T-cell (primary cell): ENCODE results near the gene TIPARP. TPM values are rescaled to one million over a fixed set of nuclear protein-coding genes. Genes with fewer than 3 reads are reported as not detected.
"Not testable (repeated sequence)": the region's sequence is repeated elsewhere in the genome, so short reads cannot be mapped to it uniquely, and the experiment has no call there.

Experiments used
- ATAC-seq, 4 experiments: fragments of 200-7000 bp in 3 of 4; fragments of 150-1000 bp in 1 of 4; cut with Tn5 transposase; replicated peaks in 1 of 4; 1 replicate in 3 of 4; 2 replicates in 1 of 4; pipeline ENCODE4 v1.10.0; 2021; ENCODE audit warnings: moderate library complexity in 3 of 4, mild to moderate bottlenecking in 2 of 4, moderate number of reproducible peaks in 1 of 4
- CTCF ChIA-PET, 2 donors: fragments of 300-600 bp; sonication (Branson Sonifier 250); formaldehyde crosslinking; loops; one replicate each; lab custom pipeline; 2022; ENCODE audit warnings: antibody characterized with exemption in 2 of 2; lab: Charles Lee
- POLR2A ChIA-PET, 2 donors: fragments of 300-600 bp; sonication (Branson Sonifier 250); formaldehyde crosslinking; loops; one replicate each; lab custom pipeline; 2022; ENCODE audit warnings: antibody characterized with exemption in 2 of 2; lab: Charles Lee
- DNase-seq, 35 experiments: peaks; one replicate each; pipeline versions ENCODE4 v3.0.0 to v3.0.0-alpha.2; 2013 to 2023
- H3K27ac ChIP-seq: one replicate; pipeline ENCODE4 v1.5.1; 2013; ENCODE audit warnings: low read length
- H3K27me3 ChIP-seq, 2 experiments: replicated peaks in 1 of 2; 1 replicate in 1 of 2; 2 replicates in 1 of 2; pipeline versions ENCODE4 v1.6.1 to v1.7.0; 2013; ENCODE audit warnings: low read length in 1 of 2, mixed read lengths in 1 of 2; ENCODE audit not compliant: control insufficient read depth in 2 of 2, insufficient read depth in 2 of 2; ENCODE audit errors: extremely low read depth in 1 of 2
- H3K36me3 ChIP-seq, 2 donors: 1 replicate in 1 of 2; 2 replicates in 1 of 2; pipeline versions ENCODE4 v1.6.1 to v1.7.0; 2013; ENCODE audit warnings: low read length in 1 of 2; ENCODE audit not compliant: control insufficient read depth in 2 of 2, insufficient read depth in 1 of 2; ENCODE audit errors: extremely low read depth in 1 of 2
- H3K4me1 ChIP-seq, 2 experiments: 1 replicate in 1 of 2; 2 replicates in 1 of 2; pipeline versions ENCODE4 v1.6.1 to v1.7.0; 2013; ENCODE audit warnings: low read length in 2 of 2, mixed read lengths in 1 of 2; ENCODE audit not compliant: insufficient read depth in 2 of 2, control insufficient read depth in 1 of 2; ENCODE audit errors: extremely low read depth in 1 of 2
- H3K4me3 ChIP-seq, 2 donors: 1 replicate in 1 of 2; 2 replicates in 1 of 2; pipeline versions ENCODE4 v1.5.1 to v1.7.0; 2013; ENCODE audit warnings: mild to moderate bottlenecking in 2 of 2, low read length in 1 of 2, moderate library complexity in 1 of 2; ENCODE audit not compliant: control insufficient read depth in 1 of 2; ENCODE audit errors: extremely low read depth in 1 of 2
- H3K9me3 ChIP-seq: 2 replicates; pipeline ENCODE4 v1.7.0; 2013
- H3K27ac Mint-ChIP-seq, 2 donors: one replicate each; pipeline ENCODE4 v1.8.0; 2020 to 2021; ENCODE audit warnings: mild to moderate bottlenecking in 2 of 2, mixed read lengths in 2 of 2
- H3K27me3 Mint-ChIP-seq, 2 donors: one replicate each; pipeline ENCODE4 v1.8.0; 2021 to 2022; ENCODE audit warnings: mixed read lengths in 2 of 2
- H3K36me3 Mint-ChIP-seq: one replicate; pipeline ENCODE4 v1.8.0; 2021; ENCODE audit warnings: mixed read lengths
- H3K4me1 Mint-ChIP-seq, 3 donors: one replicate each; pipeline ENCODE4 v1.8.0; 2020 to 2022; ENCODE audit warnings: mixed read lengths in 3 of 3, mild to moderate bottlenecking in 1 of 3
- H3K4me3 Mint-ChIP-seq, 3 donors: one replicate each; pipeline ENCODE4 v1.8.0; 2020 to 2022; ENCODE audit warnings: mild to moderate bottlenecking in 3 of 3, mixed read lengths in 3 of 3, moderate library complexity in 3 of 3
- H3K9me3 Mint-ChIP-seq, 3 donors: one replicate each; pipeline ENCODE4 v1.8.0; 2020 to 2022; ENCODE audit warnings: mixed read lengths in 3 of 3
- WGBS: methylation state at CpG from one replicate; pipeline ENCODE4 v1.1.5; 2013; ENCODE audit warnings: missing lambda C conversion rate; ENCODE audit not compliant: insufficient coverage; 5-methylcytosine and 5-hydroxymethylcytosine counted together
- total RNA-seq, 35 experiments: library from RNA in 6 of 35; stranded (reverse) in 6 of 35; fragments of 120-200 nt in 1 of 35; gene quantifications; one replicate each; pipeline versions ENCODE4 v1.2.1 to v1.2.4 and lab custom pipeline; 2013 to 2026

The TIPARP gene
- total RNA-seq, 5 donors from 2014 or later (not counting 1 experiment from before 2014, with no cell fraction given): 78.8 to 124 (median 110) TPM

- 93% methylated on average over 2 of the region's 4 CpGs for WGBS
- H3K4me1 Mint-ChIP-seq: no peaks in the 10 kb centered on the region
Measured at GRCh38 chr3:156732715-156733421, 58.5 kb downstream of the TIPARP start.

GRCh38 chr3:156734661-156735060 lies 60.3 kb downstream of the TIPARP start:
- H3K4me1 Mint-ChIP-seq, H3K27ac ChIP-seq, H3K27me3 ChIP-seq, H3K36me3 ChIP-seq, ATAC-seq, H3K9me3 ChIP-seq, H3K27ac Mint-ChIP-seq, H3K4me3 ChIP-seq, H3K27me3 Mint-ChIP-seq, DNase-seq, H3K4me3 Mint-ChIP-seq, CTCF ChIA-PET, H3K9me3 Mint-ChIP-seq, H3K4me1 ChIP-seq, H3K36me3 Mint-ChIP-seq: not testable (repeated sequence)
- POLR2A ChIA-PET: interaction anchor here in 1 of 2 donors (0.7 kb wide), 1 partner anchor 34 kb away, joined by 3 read pairs; no protein-coding TSS in a partner anchor
- no CpG with 5 or more reads among the region's 3 CpGs for whole genome bisulfite sequencing

More at GRCh38 chr3:156732715-156733421, 58.5 kb downstream of the TIPARP start:
- Mint-ChIP-seq H3K9me3 (peaks cover 0 to 7% (median 0%) of the 10 kb centered on the region in 3 donors), H3K27ac (no peak overlapping the region), H3K36me3 (peaks cover 3% of the 10 kb centered on the region), H3K27me3 (no peaks in the 10 kb centered on the region), H3K4me3 (no peak overlapping the region)
- ChIA-PET CTCF (interaction anchor here in 1 of 2 donors (1.1 kb wide), 1 partner anchor 9 kb away, joined by 3 read pairs; no protein-coding TSS in a partner anchor), POLR2A (interaction anchor here in 1 of 2 donors (0.6 kb wide), 1 partner anchor 109 kb away, joined by 3 read pairs; no protein-coding TSS in a partner anchor)
- Histone ChIP-seq H3K4me1 (no peaks in the 10 kb centered on the region), H3K27me3 (no peaks in the 10 kb centered on the region), H3K36me3 (no peaks in the 10 kb centered on the region), H3K27ac (no peak overlapping the region), H3K9me3 (no peaks in the 10 kb centered on the region), H3K4me3 (no peak overlapping the region)
- no peak for DNase-seq
- no peak for ATAC-seq

GRCh38 chr3:156735471-156735870 lies 61.1 kb downstream of the TIPARP start:
- Histone ChIP-seq H3K4me3 (no peak overlapping the region), H3K36me3 (no peaks in the 10 kb centered on the region), H3K9me3 (no peaks in the 10 kb centered on the region), H3K27me3 (peaks cover 0 to 4% of the 10 kb centered on the region in 2 experiments), H3K27ac (no peak overlapping the region), H3K4me1 (no peaks in the 10 kb centered on the region)
- H3K27me3 Mint-ChIP-seq: no peaks in the 10 kb centered on the region
- DNase-seq (no peak), ATAC-seq (no peak)
- H3K4me3 Mint-ChIP-seq: no peak overlapping the region
- POLR2A ChIA-PET: no interaction called here
- no peak overlapping the region for H3K27ac Mint-ChIP-seq
- H3K36me3 Mint-ChIP-seq: peaks cover 3% of the 10 kb centered on the region
- CTCF ChIA-PET: no interaction called here
- peaks cover 0 to 7% (median 0%) of the 10 kb centered on the region in 3 donors for H3K9me3 Mint-ChIP-seq
- no CpG with 5 or more reads among the region's 4 CpGs for WGBS
- no peaks in the 10 kb centered on the region for H3K4me1 Mint-ChIP-seq

- no CpG with 5 or more reads among the region's 3 CpGs for WGBS
- POLR2A ChIA-PET, H3K9me3 ChIP-seq, H3K4me1 ChIP-seq, H3K27ac ChIP-seq, H3K27me3 Mint-ChIP-seq, ATAC-seq, H3K27me3 ChIP-seq, H3K4me3 ChIP-seq, H3K9me3 Mint-ChIP-seq, H3K36me3 ChIP-seq, H3K4me3 Mint-ChIP-seq, H3K36me3 Mint-ChIP-seq, H3K27ac Mint-ChIP-seq, DNase-seq, CTCF ChIA-PET, H3K4me1 Mint-ChIP-seq: not testable (repeated sequence)
Measured at GRCh38 chr3:156737049-156737448, 62.7 kb downstream of the TIPARP start.

- Mint-ChIP-seq H3K4me1 (peaks cover 0 to 3% (median 0%) of the 10 kb centered on the region in 3 donors), H3K9me3 (peaks cover 0 to 7% (median 0%) of the 10 kb centered on the region in 3 donors), H3K4me3 (no peak overlapping the region), H3K36me3 (peaks cover 3% of the 10 kb centered on the region), H3K27me3 (peaks cover 0 to 2% of the 10 kb centered on the region in 2 donors), H3K27ac (no peak overlapping the region)
- ATAC-seq: no peak
- no peak for DNase-seq
- no peak overlapping the region for H3K27ac ChIP-seq
- no peaks in the 10 kb centered on the region for H3K4me1 ChIP-seq
- H3K9me3 ChIP-seq: no peaks in the 10 kb centered on the region
- POLR2A ChIA-PET: no interaction called here
- 71% methylated on average over 4 of the region's 5 CpGs for WGBS
- H3K36me3 ChIP-seq: no peaks in the 10 kb centered on the region
- CTCF ChIA-PET: no interaction called here
- peaks cover 0 to 4% of the 10 kb centered on the region in 2 experiments for H3K27me3 ChIP-seq
- H3K4me3 ChIP-seq: no peak overlapping the region
Measured at GRCh38 chr3:156738251-156738650, 63.9 kb downstream of the TIPARP start.

GRCh38 chr3:156739976-156740375 lies 65.6 kb downstream of the TIPARP start:
- H3K27ac Mint-ChIP-seq: no peak overlapping the region
- peaks cover 3% of the 10 kb centered on the region for H3K36me3 Mint-ChIP-seq
- no peak overlapping the region for H3K27ac ChIP-seq
- no peak overlapping the region for H3K4me3 ChIP-seq
- peaks cover 0 to 7% (median 0%) of the 10 kb centered on the region in 3 donors for H3K9me3 Mint-ChIP-seq
- H3K4me1 Mint-ChIP-seq: peaks cover 0 to 3% (median 0%) of the 10 kb centered on the region in 3 donors
- H3K9me3 ChIP-seq: no peaks in the 10 kb centered on the region
- ATAC-seq (no peak), DNase-seq (no peak)
- peaks cover 0 to 2% of the 10 kb centered on the region in 2 donors for H3K27me3 Mint-ChIP-seq
- H3K4me1 ChIP-seq: no peaks in the 10 kb centered on the region
- no peaks in the 10 kb centered on the region for H3K36me3 ChIP-seq
- peaks cover 0 to 4% of the 10 kb centered on the region in 2 experiments for H3K27me3 ChIP-seq
- no peak overlapping the region for H3K4me3 Mint-ChIP-seq
- 100% methylated on average over 1 of the region's 2 CpGs for WGBS
- POLR2A ChIA-PET: no interaction called here
- CTCF ChIA-PET: no interaction called here
